ENCODE data around the gene VCY.
"Not testable (repeated sequence)": the region's sequence is repeated elsewhere in the genome, so short reads cannot be mapped to it uniquely, and the experiment has no call there.

The VCY gene

GRCh38 chrY:13986373-13986772 lies at the start of gene VCY:
VCY (minus strand) TSS chrY:13986473; CDS start chrY:13986440, 33 bp downstream.
- not testable (repeated sequence) for H3K27ac ChIP-seq (ENCODE audit: low read length); H3K4me2 ChIP-seq (ENCODE audit: low read depth, low read length); H4K20me1 ChIP-seq (ENCODE audit: insufficient read depth, low read length); H3K9me2 ChIP-seq (replicated peaks; ENCODE audit: insufficient read depth, low read length); H3K4me3 ChIP-seq (ENCODE audit: low read length); H3K4me1 ChIP-seq (ENCODE audit: low read length); H3K36me3 ChIP-seq (replicated peaks; ENCODE audit: insufficient read depth, low read length); H3K79me2 ChIP-seq (ENCODE audit: low read length); DNase-seq; H3K9ac ChIP-seq (ENCODE audit: low read length); H3F3A ChIP-seq (ENCODE audit: insufficient read depth, low read length); H3K9me3 ChIP-seq (replicated peaks; ENCODE audit: insufficient read depth, low read length); H2AFZ ChIP-seq (ENCODE audit: low read length); H3K27me3 ChIP-seq (replicated peaks; ENCODE audit: insufficient read depth, low read length)

- DNase-seq; H3K27me3 ChIP-seq (replicated peaks; ENCODE audit: insufficient read depth, low read length); H3K79me2 ChIP-seq (ENCODE audit: low read length); H3K9me3 ChIP-seq (replicated peaks; ENCODE audit: insufficient read depth, low read length); H3K4me1 ChIP-seq (ENCODE audit: low read length); H2AFZ ChIP-seq (ENCODE audit: low read length); H3K4me3 ChIP-seq (ENCODE audit: low read length); H3K4me2 ChIP-seq (ENCODE audit: low read depth, low read length); H3K9ac ChIP-seq (ENCODE audit: low read length); H4K20me1 ChIP-seq (ENCODE audit: insufficient read depth, low read length); H3F3A ChIP-seq (ENCODE audit: insufficient read depth, low read length); H3K9me2 ChIP-seq (replicated peaks; ENCODE audit: insufficient read depth, low read length); H3K27ac ChIP-seq (ENCODE audit: low read length); H3K36me3 ChIP-seq (replicated peaks; ENCODE audit: insufficient read depth, low read length): not testable (repeated sequence)
Observed at GRCh38 chrY:14030395-14030794, 44.1 kb upstream of the VCY start.

GRCh38 chrY:14011916-14012315 lies 25.6 kb upstream of the VCY start:
- H3F3A ChIP-seq (ENCODE audit: insufficient read depth, low read length); H3K4me1 ChIP-seq (ENCODE audit: low read length); H2AFZ ChIP-seq (ENCODE audit: low read length); H3K27me3 ChIP-seq (replicated peaks; ENCODE audit: insufficient read depth, low read length); H3K9me2 ChIP-seq (replicated peaks; ENCODE audit: insufficient read depth, low read length); H3K36me3 ChIP-seq (replicated peaks; ENCODE audit: insufficient read depth, low read length); H3K9ac ChIP-seq (ENCODE audit: low read length); H3K4me2 ChIP-seq (ENCODE audit: low read depth, low read length); H3K4me3 ChIP-seq (ENCODE audit: low read length); H3K27ac ChIP-seq (ENCODE audit: low read length); H4K20me1 ChIP-seq (ENCODE audit: insufficient read depth, low read length); H3K79me2 ChIP-seq (ENCODE audit: low read length); H3K9me3 ChIP-seq (replicated peaks; ENCODE audit: insufficient read depth, low read length); DNase-seq: not testable (repeated sequence)

GRCh38 chrY:13942406-13942805 lies 43.9 kb downstream of the VCY start:
- H4K20me1 ChIP-seq (ENCODE audit: insufficient read depth, low read length); DNase-seq: not testable (repeated sequence)

More at GRCh38 chrY:13942406-13942805, 43.9 kb downstream of the VCY start:
- H3K27ac ChIP-seq (ENCODE audit: low read length); H3K9me3 ChIP-seq (replicated peaks; ENCODE audit: insufficient read depth, low read length); H3K4me3 ChIP-seq (ENCODE audit: low read length); H3K9me2 ChIP-seq (replicated peaks; ENCODE audit: insufficient read depth, low read length); H3K36me3 ChIP-seq (replicated peaks; ENCODE audit: insufficient read depth, low read length); H3K79me2 ChIP-seq (ENCODE audit: low read length); H3K4me2 ChIP-seq (ENCODE audit: low read depth, low read length); H3K27me3 ChIP-seq (replicated peaks; ENCODE audit: insufficient read depth, low read length); H2AFZ ChIP-seq (ENCODE audit: low read length); H3F3A ChIP-seq (ENCODE audit: insufficient read depth, low read length); H3K4me1 ChIP-seq (ENCODE audit: low read length); H3K9ac ChIP-seq (ENCODE audit: low read length): not testable (repeated sequence)
